ENCODE results near the gene ZNF493.

ZNF493 gene

DNA sequence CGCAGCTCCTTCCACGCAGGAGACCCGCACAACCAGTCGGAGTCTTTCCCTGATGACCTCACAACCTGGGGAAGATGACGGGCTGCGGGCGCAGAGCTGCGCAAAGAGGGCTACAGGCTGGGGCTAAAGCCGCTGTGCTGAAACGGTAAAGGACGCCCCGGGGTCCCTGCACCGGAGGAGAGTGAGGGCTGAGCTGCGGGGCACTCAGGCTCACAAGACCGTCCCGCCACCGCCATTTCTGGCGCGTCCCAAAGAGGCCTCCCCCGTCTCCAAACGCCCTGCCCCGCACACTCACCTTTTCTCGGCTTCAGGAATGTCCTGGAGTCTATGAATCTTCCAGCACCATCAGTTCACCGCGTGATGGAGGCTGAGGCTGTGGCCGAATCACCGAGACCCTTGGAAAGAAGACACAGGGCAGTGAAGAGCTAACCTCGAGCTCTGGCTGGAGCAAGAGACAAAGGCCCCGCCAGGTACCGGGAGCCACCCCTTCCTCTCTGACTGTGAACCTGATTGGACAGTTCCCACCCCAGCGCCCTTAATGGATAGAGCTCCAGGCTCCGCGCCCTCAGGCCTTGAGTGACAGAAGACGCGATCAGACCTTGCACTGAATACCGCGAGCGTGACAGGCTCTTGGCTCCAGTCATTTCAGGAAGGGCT lies 66.6 kb downstream of the ZNF493 start:
- DNase-seq, result peak; percentile 48

DNA sequence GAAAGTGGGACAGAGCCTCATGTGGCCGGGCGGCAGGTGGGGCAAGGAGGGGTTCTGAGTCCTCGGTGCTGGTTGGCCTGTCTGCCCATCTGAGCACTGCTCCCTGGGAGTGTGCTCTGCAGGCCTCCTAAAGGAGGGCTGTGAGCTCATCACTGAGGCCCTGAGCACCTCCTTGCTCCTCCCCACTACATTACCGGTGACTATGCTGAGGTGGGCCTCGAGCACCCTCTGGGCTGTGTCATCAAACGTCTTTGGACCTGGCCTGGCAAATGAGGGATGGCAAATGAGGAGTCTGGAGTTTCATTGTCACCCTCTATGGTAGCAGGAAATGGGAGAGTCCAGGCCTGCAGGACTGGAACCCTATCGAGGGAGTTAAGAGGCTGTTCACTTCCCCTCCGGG lies 69.7 kb downstream of the ZNF493 start:
- no peak for DNase-seq

DNA sequence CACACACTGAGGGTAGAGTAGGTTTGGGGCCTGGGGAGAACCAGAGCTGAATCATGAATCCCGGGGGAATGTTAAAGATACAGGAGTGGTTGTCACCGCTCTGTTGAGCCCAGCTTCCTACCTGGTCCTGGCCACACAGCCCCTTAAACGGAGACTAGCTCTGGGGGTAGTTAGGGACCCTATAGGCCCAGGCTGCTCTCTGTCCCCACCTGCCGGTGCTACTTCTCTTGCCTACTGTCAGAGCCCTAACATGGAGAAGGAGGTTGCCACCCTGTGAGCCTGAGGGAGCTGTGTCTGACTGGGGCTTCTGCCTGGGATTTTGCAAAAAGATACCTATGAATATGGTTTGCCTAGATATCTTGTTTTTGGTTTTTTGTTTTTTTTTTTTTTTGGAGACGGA lies 71.9 kb downstream of the ZNF493 start:
- no peak for DNase-seq

DNA sequence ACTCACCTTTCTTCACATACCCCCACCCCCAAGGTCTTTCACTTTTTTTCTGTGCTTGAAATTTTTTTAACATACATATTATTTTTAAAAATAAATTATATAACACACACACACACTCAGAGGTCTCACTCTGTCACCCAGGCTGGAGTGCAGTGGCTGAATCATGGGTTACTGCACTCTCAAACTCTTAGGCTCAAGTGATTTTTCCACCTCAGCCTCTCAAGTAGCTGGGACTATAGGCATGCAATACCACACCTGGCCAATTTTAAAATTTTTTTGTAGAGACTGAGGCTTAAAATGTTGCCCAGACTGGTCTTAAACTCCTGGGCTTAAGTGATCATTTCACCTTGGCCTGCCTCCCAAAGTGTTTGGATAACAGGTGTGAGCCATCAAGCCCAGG lies 75.6 kb downstream of the ZNF493 start:
- no peak for DNase-seq

DNA sequence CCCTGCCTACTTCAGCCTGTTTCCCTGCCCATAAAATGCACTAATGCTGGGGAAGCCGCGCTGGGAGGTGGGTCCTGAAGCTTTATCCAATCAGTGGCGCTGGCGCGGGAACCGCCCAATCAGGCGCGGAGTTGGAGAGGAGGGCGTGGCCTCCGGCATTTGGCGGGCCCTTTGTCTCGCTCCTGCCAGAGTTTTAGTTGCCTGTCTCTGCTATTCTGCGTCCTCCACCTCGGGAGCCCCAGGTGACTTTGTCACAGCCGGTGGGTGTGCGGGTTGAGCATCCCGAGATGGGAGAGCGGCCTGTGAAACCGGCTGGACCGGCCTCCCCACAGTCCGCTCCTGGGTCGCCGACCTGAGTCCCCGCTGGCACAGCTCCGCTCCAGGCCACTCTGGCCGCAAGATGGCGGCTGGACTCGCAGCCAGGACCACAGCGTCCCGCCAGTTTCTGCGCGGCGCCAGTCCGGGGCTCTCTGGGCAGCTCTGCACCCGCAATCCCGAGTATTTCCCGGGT lies 77.8 kb downstream of the ZNF493 start:
- DNase-seq, result peak; percentile 80

Measured in CD4-positive, alpha-beta T cell treated with Interleukin-10 for 1 hour (primary cell).